ENCODE results near the gene KCTD11. TPM values are rescaled to one million over a fixed set of nuclear protein-coding genes. Genes with fewer than 3 reads are reported as not detected.

The KCTD11 gene
- total RNA-seq, 1 experiment from 2014 or later = 5.3 TPM

GRCh38 chr17:7383742-7384488, 32.0 kb downstream of the KCTD11 start:
- H3K4me3 Mint-ChIP-seq = peak overlapping the region; percentile 54 to 63; a peak in 4 of 5 replicates
- H3K27me3 Mint-ChIP-seq (ENCODE audit: low read depth) = peaks cover 44% of the 10 kb centered on the region
- Histone ChIP-seq H3K79me1 (ENCODE audit: insufficient read depth, low read depth, low read length, poor library complexity, severe bottlenecking) (no peaks in the 10 kb centered on the region), H3T11ph (ENCODE audit: low read length) (no peak overlapping the region), H4K91ac (ENCODE audit: insufficient read length, low read depth, low read length) (no peak overlapping the region), H3K23me2 (ENCODE audit: insufficient read length, low read depth, low read length, poor library complexity, severe bottlenecking) (peaks cover 17% of the 10 kb centered on the region), H3K4me2 (ENCODE audit: insufficient read depth, insufficient read length, low read length) (peak overlapping the region; percentile 57), H3K27ac (ENCODE audit: insufficient read length, low read depth, low read length) (no peak overlapping the region), H3K9me3 (ENCODE audit: control insufficient read depth, low read depth, low read length) (no peaks in the 10 kb centered on the region), H2BK20ac (ENCODE audit: low read depth, low read length, poor library complexity, severe bottlenecking) (no peak overlapping the region), H2BK15ac (ENCODE audit: low read depth, low read length) (no peak overlapping the region), H2BK120ac (ENCODE audit: low read depth, low read length, poor library complexity, severe bottlenecking) (no peak overlapping the region), H4K8ac (replicated peaks; ENCODE audit: insufficient read length, low read depth, low read length) (no peak overlapping the region), H4K20me1 (ENCODE audit: control insufficient read depth, insufficient read depth, insufficient read length) (no peaks in the 10 kb centered on the region), H2AK5ac (ENCODE audit: insufficient read length, low read length) (no peak overlapping the region), H3K56ac (ENCODE audit: insufficient read length, low read depth, low read length) (no peak overlapping the region), H2AFZ (ENCODE audit: low read length) (no peak overlapping the region), H3K9ac (ENCODE audit: extremely low read depth, insufficient read length, low read length) (no peak overlapping the region), H4K5ac (ENCODE audit: insufficient read length, low read depth, low read length) (no peak overlapping the region), H2BK12ac (ENCODE audit: insufficient read length, low read depth, low read length) (no peak overlapping the region), H3K27me3 (ENCODE audit: insufficient read depth, low read length) (peaks cover 11% of the 10 kb centered on the region; the same call in 1 of the 2 replicates), H2BK5ac (ENCODE audit: insufficient read length, low read length) (no peak overlapping the region), H3K79me2 (ENCODE audit: insufficient read depth, low read length) (no peaks in the 10 kb centered on the region), H3K18ac (ENCODE audit: insufficient read length, low read depth, low read length) (no peak overlapping the region), H3K14ac (ENCODE audit: insufficient read depth, low read length) (0 out of 2 replicates have a peak overlapping the region, but pooled peaks have one; percentile 22), H3K4ac (ENCODE audit: low read depth, low read length) (no peak overlapping the region), H3K23ac (ENCODE audit: insufficient read length, low read depth, low read length) (no peak overlapping the region), H3K4me1 (ENCODE audit: insufficient read depth, low read length) (no peaks in the 10 kb centered on the region)
- peaks cover 5 to 7% of the 10 kb centered on the region in 2 experiments for H3K9me3 Mint-ChIP-seq
- no peak overlapping the region for H3K27ac Mint-ChIP-seq
- peaks cover 21 to 25% of the 10 kb centered on the region in 2 experiments for H3K4me1 Mint-ChIP-seq
- WGBS (ENCODE audit: extremely low coverage, insufficient read length, low lambda C conversion rate) = no CpG with 5 or more reads among the region's 65 CpGs
- peaks cover 7 to 32% (median 30%) of the 10 kb centered on the region in 3 experiments; a peak in 6 of 7 replicates for H3K36me3 Mint-ChIP-seq (ENCODE audit: insufficient read depth in 1 of 3, low read depth in 3 of 3)
- peak; percentile 93 for DNase-seq
- no peak for TF ChIP-seq CTCF (conservative IDR thresholded peaks at IDR 0.05)

All from H9 (cell line).